GM12878 (cell line): ENCODE measurements around the gene MOV10L1. TPM values are rescaled to one million over a fixed set of nuclear protein-coding genes. Genes with fewer than 3 reads are reported as not detected.
"Not testable (repeated sequence)": the region's sequence is repeated elsewhere in the genome, so short reads cannot be mapped to it uniquely, and the experiment has no call there.

ENCODE experiments used
- ATAC-seq: fragments of 200-7000 bp; cut with Tn5 transposase; 3 replicates; pipeline ENCODE4 v1.9.1; 2020; ENCODE audit warnings: mild to moderate bottlenecking, moderate library complexity
- BruUV-seq: library from RNA; stranded (reverse); fragments of 400-500 nt; replicated peaks from 2 replicates; lab custom pipeline; 2021; lab: Mats Ljungman, UMichigan
- CTCF ChIA-PET: fragments of 300-600 bp; sonication (Branson Sonifier 250); formaldehyde crosslinking; extraction: SDS; loops from one replicate; lab custom pipeline; 2021; ENCODE audit warnings: inconsistent platforms; lab: Yijun Ruan, JAX
- POLR2A ChIA-PET: fragments of 350-600 bp; formaldehyde crosslinking; extraction: SDS; loops from one replicate; lab custom pipeline; 2021; ENCODE audit warnings: inconsistent platforms; lab: Charles Lee
- RAD21 ChIA-PET: fragments of 300-600 bp; sonication (Branson Sonifier 250); formaldehyde crosslinking; loops from one replicate; lab custom pipeline; 2023; ENCODE audit warnings: antibody characterized with exemption; ENCODE audit not compliant: unreplicated experiment; lab: Charles Lee
- SMC1A ChIA-PET: fragments of 300-600 bp; sonication (Branson Sonifier 250); formaldehyde crosslinking; loops from one replicate; lab custom pipeline; 2023; ENCODE audit not compliant: unreplicated experiment, uncharacterized antibody; lab: Charles Lee
- DNase-seq: peaks from one replicate; pipeline ENCODE4 v3.0.0-alpha.2; 2011; ENCODE audit warnings: low read depth, low spot score
- FAIRE-seq: peaks from 3 replicates; lab custom pipeline; 2011; peaks lifted over from hg19 to GRCh38; lab: Jason Lieb, UNC
- H2AFZ ChIP-seq: 2 replicates; pipeline ENCODE4 v1.6.0; 2011; ENCODE audit warnings: low read depth, low read length, control low read depth; ENCODE audit not compliant: control insufficient read depth
- H3K27ac ChIP-seq: 2 replicates; pipeline ENCODE4 v1.5.1; 2011; ENCODE audit warnings: control low read depth; ENCODE audit not compliant: control insufficient read depth, insufficient read depth
- H3K27me3 ChIP-seq, 2 experiments: replicated peaks in 1 of 2; 2 replicates each; pipeline versions ENCODE4 v1.6.0 to v1.6.1; 2011; ENCODE audit warnings: low read length in 1 of 2; ENCODE audit not compliant: control insufficient read depth in 2 of 2, insufficient read depth in 2 of 2
- H3K36me3 ChIP-seq, 2 experiments: 2 replicates each; pipeline ENCODE4 v1.5.1; 2011; ENCODE audit warnings: low read length in 1 of 2; ENCODE audit not compliant: control insufficient read depth in 2 of 2, insufficient read depth in 2 of 2
- H3K4me1 ChIP-seq: 2 replicates; pipeline ENCODE4 v1.6.1; 2011; ENCODE audit warnings: mild to moderate bottlenecking, low read length, moderate library complexity, mixed read lengths; ENCODE audit not compliant: control insufficient read depth, insufficient read depth
- H3K4me2 ChIP-seq: 2 replicates; pipeline ENCODE4 v1.6.0; 2011; ENCODE audit warnings: control low read depth; ENCODE audit not compliant: control insufficient read depth, insufficient read depth
- H3K4me3 ChIP-seq: fragments of 200-600 bp; sonication (generic); 2 replicates; pipeline ENCODE4 v1.5.1; 2016
- H3K79me2 ChIP-seq: 2 replicates; pipeline ENCODE4 v1.6.0; 2011; ENCODE audit warnings: low read length; ENCODE audit not compliant: control insufficient read depth, insufficient read depth
- H3K9ac ChIP-seq: 2 replicates; pipeline ENCODE4 v1.8.0; 2011; ENCODE audit warnings: low read length, control low read depth, mixed read lengths; ENCODE audit not compliant: control insufficient read depth, insufficient read depth
- H3K9me3 ChIP-seq: replicated peaks from 3 replicates; pipeline ENCODE4 v1.5.1; 2011; ENCODE audit warnings: mild to moderate bottlenecking, low read length; ENCODE audit not compliant: control insufficient read depth, insufficient read depth
- H4K20me1 ChIP-seq: 2 replicates; pipeline ENCODE4 v1.6.0; 2011; ENCODE audit not compliant: control insufficient read depth, insufficient read depth
- ATF7 ChIP-seq: fragments of 450-650 bp; IDR thresholded peaks from 2 replicates; pipeline ENCODE4 v1.6.1; 2016; ENCODE audit warnings: low read depth, mild to moderate bottlenecking
- SMC3 ChIP-seq: IDR thresholded peaks from 2 replicates; pipeline ENCODE4 v1.6.1; 2011; ENCODE audit warnings: low read length, improper control_type of control experiment, borderline replicate concordance
- TBL1XR1 ChIP-seq: IDR thresholded peaks from 2 replicates; pipeline ENCODE4 v1.6.1; 2012; ENCODE audit warnings: low read depth, low read length, improper control_type of control experiment
- WRNIP1 ChIP-seq: IDR thresholded peaks from 2 replicates; pipeline ENCODE4 v1.6.1; 2011; ENCODE audit warnings: low read depth, low read length, improper control_type of control experiment, borderline replicate concordance
- ZNF274 ChIP-seq: IDR thresholded peaks from one replicate; pipeline ENCODE4 v1.8.0; 2011; ENCODE audit not compliant: insufficient read length, insufficient read depth
- WGBS: methylation state at CpG from one replicate; pipeline ENCODE4 v1.1.6; 2016; ENCODE audit warnings: low lambda C conversion rate; ENCODE audit not compliant: insufficient replicate concordance, insufficient coverage; ENCODE audit errors: missing lambda C conversion rate; 5-methylcytosine and 5-hydroxymethylcytosine counted together
- in situ Hi-C: fragments of 300-500 bp; cut with MboI; formaldehyde crosslinking; loops from 9 replicates; pipeline ENCODE4 v1.14.3; 2018; ENCODE audit warnings: mixed read lengths
- intact Hi-C: fragments of 100-400 bp; cut with micrococcal nuclease; formaldehyde crosslinking; loops from one replicate; pipeline ENCODE4 v1.14.2; 2022; ENCODE audit not compliant: unreplicated experiment
- polyA plus RNA-seq, 11 experiments: library from polyadenylated mRNA; depleted of rRNA in 4 of 11; unstranded in 6 of 11; stranded (reverse) in 5 of 11; fragments of >200 nt; fragmentation: Nextera tagmentation in 4 of 11; fragmentation: Illumina TruSeq in 1 of 11; extraction: Ambion mirVana in 4 of 11; extraction: Trizol in 1 of 11; gene quantifications; 1 replicate in 1 of 11; 2 replicates in 10 of 11; pipeline versions ENCODE4 v1.2.1 to v1.2.3, GENCODE V29; 2011 to 2016; ENCODE audit warnings: inconsistent platforms in 2 of 11, missing spikeins in 2 of 11, low read depth in 1 of 11
- total RNA-seq, 4 experiments: library from RNA; depleted of rRNA in 3 of 4; stranded (reverse); fragments of >200 nt in 3 of 4; fragmentation: Illumina TruSeq in 1 of 4; extraction: Trizol in 1 of 4; gene quantifications; 2 replicates each; pipeline versions ENCODE4 v1.2.1 to v1.2.3, GENCODE V29; 2013 to 2021

MOV10L1 gene
- total and polyA plus RNA-seq, 10 of the 15 experiments (the other 5 are each of a cell fraction or from before 2014, with no cell fraction given) = 0.22 TPM; not detected in 9

DNA sequence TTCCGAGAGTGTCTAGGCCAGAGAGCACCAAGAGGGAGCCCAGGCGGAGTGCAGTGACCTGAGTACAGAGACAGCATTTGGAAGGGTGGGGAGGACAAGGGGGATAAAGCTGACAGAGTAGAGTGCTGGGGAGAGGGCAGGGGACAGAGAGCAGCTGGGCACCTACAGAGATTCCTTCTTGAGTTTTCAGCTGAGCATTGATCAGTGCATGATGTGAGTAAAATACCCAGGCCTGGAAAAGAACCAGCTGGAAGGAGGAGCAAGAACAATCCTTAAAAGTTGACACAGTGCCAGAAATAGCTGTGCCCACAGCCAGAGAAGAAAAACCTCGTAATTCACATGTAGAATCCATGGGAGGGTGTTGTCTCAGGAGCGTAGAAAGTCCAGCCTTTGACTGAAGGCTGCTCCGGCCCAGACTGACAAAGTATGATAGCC, 46.8 kb downstream of the MOV10L1 start:
- H2AFZ ChIP-seq = no peak overlapping the region
- H3K36me3 ChIP-seq = no peaks in the 10 kb centered on the region
- H3K4me1 ChIP-seq = peaks cover 3% of the 10 kb centered on the region; the same call in 1 of the 2 replicates
- no peak overlapping the region for H3K4me3 ChIP-seq
- ChIA-PET CTCF (no interaction called here), POLR2A (interaction anchor here (0.6 kb wide), 1 partner anchor 100 kb away, joined by 3 read pairs; no protein-coding TSS in a partner anchor), SMC1A (no interaction called here), RAD21 (interaction anchor here (1.1 kb wide), 1 partner anchor 206 kb away, joined by 3 read pairs; no protein-coding TSS in a partner anchor)
- WGBS = 34% methylated on average over 5 of the region's 5 CpGs
- no peaks in the 10 kb centered on the region for H3K9me3 ChIP-seq
- in situ Hi-C loops = no loop called here
- no peak overlapping the region for H3K4me2 ChIP-seq
- TF ChIP-seq SMC3 = no peak
- no peak for TF ChIP-seq ATF7
- TF ChIP-seq TBL1XR1 = no peak
- no peak for TF ChIP-seq ZNF274
- no peak for TF ChIP-seq WRNIP1
- no peak overlapping the region for H3K9ac ChIP-seq
- H3K27ac ChIP-seq = no peak overlapping the region
- no TSS peak for BruUV-seq
- H4K20me1 ChIP-seq = no peaks in the 10 kb centered on the region
- DNase-seq (no peak), ATAC-seq (no peak), FAIRE-seq (no peak)
- no peaks in the 10 kb centered on the region; a peak in 2 of 4 replicates for H3K27me3 ChIP-seq
- intact Hi-C loops = no loop called here
- no peaks in the 10 kb centered on the region for H3K79me2 ChIP-seq

DNA sequence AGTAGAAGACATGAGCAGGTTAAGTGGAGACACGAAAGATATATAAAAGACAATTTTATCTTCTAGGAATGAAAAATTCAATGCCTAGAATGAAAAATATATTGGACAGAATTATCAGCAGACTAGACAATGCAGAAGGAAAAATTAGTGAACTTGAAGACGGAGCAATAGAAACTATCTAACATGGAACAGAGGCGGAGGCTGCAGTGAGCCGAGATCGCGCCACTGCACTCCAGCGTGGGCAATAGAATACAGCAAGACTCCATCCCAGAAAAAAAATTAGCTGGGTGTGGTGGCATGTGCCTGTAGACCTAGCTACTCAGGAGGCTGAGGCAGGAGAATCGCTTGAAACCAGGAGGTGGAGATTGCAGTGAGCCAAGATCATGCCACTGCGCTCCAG, 47.5 kb downstream of the MOV10L1 start:
- H3K27me3 ChIP-seq, in situ Hi-C loops, SMC1A ChIA-PET, H2AFZ ChIP-seq, H4K20me1 ChIP-seq, H3K9me3 ChIP-seq, H3K27ac ChIP-seq, BruUV-seq, H3K4me3 ChIP-seq, intact Hi-C loops, H3K4me2 ChIP-seq, H3K9ac ChIP-seq, H3K79me2 ChIP-seq, H3K36me3 ChIP-seq, FAIRE-seq, H3K4me1 ChIP-seq, ATAC-seq, CTCF ChIA-PET, POLR2A ChIA-PET, DNase-seq: not testable (repeated sequence)
- WGBS = 80% methylated on average over 9 of the region's 9 CpGs
- RAD21 ChIA-PET = interaction anchor here (1.1 kb wide), 1 partner anchor 206 kb away, joined by 3 read pairs; no protein-coding TSS in a partner anchor
